Loucy (cell line): Measurements from ENCODE around the gene PPP1R13B.

Experiments used
- EZH2phosphoT487 ChIP-seq: fragments of 200-600 bp; IDR thresholded peaks from 2 replicates; pipeline ENCODE4 v1.6.1; 2018; ENCODE audit warnings: antibody characterized with exemption, mild to moderate bottlenecking, moderate library complexity, borderline replicate concordance
- TF ChIP-seq, protein P1 (sequence below): fragments of 200-600 bp; sonication (generic); conservative IDR thresholded peaks from 2 replicates; pipeline ENCODE4 v1.5.1; 2014; ENCODE audit warnings: mild to moderate bottlenecking, antibody characterized with exemption, low read length

DNA sequence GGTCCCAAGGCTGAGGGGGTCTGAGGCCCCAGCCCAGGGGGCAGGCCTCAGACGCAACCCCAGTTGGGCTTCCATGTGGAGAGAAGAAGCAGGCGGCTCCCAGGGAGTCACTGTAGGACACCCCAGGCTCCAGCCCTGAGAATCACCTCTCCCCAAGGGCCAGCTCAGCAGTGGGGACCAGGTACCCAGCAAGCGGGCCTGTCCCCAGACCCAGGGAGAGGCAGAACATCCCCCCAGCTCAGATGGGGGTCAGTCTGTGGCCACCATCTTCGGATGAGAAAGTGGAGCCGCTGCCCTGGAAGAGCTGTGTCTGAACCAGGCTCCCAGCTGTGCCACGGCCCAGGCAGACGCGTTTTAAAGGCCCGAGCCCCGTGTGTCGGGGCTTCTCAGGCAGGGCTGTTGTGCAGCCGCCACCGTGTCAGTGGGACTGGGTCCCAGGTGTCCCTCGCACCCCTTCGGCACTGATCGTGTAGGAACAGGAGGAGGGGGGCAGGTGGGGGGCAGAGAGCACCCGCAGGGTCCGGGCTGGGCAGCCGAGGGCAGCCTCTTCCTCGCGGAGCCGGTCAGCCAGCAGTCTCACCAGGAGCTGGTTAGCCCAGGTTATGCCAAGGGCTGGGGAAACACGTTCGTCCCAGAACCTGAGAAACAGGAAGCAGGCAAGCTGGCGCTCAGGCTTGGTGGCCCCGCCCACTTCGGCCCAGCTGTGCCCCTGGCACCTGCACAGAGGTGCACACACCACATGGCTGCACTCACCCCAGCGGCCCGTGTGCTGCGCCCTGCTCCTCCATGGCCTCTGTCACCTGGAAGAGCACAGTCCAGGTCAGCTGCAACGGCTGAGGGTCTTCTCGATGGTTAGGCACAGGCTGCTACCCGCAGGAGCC is 148.8 kb downstream of the PPP1R13B start:
- TF ChIP-seq, protein P1, sequence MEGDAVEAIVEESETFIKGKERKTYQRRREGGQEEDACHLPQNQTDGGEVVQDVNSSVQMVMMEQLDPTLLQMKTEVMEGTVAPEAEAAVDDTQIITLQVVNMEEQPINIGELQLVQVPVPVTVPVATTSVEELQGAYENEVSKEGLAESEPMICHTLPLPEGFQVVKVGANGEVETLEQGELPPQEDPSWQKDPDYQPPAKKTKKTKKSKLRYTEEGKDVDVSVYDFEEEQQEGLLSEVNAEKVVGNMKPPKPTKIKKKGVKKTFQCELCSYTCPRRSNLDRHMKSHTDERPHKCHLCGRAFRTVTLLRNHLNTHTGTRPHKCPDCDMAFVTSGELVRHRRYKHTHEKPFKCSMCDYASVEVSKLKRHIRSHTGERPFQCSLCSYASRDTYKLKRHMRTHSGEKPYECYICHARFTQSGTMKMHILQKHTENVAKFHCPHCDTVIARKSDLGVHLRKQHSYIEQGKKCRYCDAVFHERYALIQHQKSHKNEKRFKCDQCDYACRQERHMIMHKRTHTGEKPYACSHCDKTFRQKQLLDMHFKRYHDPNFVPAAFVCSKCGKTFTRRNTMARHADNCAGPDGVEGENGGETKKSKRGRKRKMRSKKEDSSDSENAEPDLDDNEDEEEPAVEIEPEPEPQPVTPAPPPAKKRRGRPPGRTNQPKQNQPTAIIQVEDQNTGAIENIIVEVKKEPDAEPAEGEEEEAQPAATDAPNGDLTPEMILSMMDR, result no peak
- no peak for TF ChIP-seq EZH2phosphoT487
